ENCODE measurements around the gene GRWD1. TPM values are rescaled to one million over a fixed set of nuclear protein-coding genes. Genes with fewer than 3 reads are reported as not detected.

GRWD1 gene
- total and polyA plus RNA-seq, 10 donors: 5.5 to 34.5 (median 25.4) TPM

DNA sequence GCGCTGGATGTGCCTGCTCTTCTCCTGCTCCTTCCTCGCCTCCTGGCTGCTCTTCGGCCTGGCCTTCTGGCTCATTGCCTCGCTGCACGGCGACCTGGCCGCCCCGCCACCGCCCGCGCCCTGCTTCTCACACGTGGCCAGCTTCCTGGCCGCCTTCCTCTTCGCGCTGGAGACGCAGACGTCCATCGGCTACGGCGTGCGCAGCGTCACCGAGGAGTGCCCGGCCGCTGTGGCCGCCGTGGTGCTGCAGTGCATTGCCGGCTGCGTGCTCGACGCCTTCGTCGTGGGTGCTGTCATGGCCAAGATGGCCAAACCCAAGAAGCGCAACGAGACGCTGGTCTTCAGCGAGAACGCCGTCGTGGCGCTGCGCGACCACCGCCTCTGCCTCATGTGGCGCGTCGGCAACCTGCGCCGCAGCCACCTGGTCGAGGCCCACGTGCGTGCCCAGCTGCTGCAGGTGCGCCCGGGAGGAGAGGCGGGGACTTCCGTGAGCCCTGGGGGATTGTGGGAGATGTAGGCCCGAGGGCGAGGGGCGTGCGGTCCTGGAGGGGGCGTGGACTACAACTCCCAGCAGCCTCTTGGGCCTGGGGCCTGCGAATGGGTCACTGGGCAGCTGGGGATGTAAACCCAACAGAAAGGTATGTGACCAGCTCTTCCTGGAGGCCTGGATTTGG is 16.3 kb downstream of the GRWD1 start:
- Histone ChIP-seq H3K4me3 (no peak overlapping the region), H3K4me1 (no peaks in the 10 kb centered on the region), H3K27me3 (replicated peaks in 1 of 7) (no peaks in the 10 kb centered on the region), H3K36me3 (peaks cover 0 to 26% (median 5%) of the 10 kb centered on the region in 6 donors), H3K27ac (no peak overlapping the region), H3K9me3 (no peaks in the 10 kb centered on the region)
- peak in 2 of 3 donors; percentile 22 to 55 for TF ChIP-seq POLR2AphosphoS5 (IDR thresholded peaks at IDR 0.05)
- TF ChIP-seq, protein P1, sequence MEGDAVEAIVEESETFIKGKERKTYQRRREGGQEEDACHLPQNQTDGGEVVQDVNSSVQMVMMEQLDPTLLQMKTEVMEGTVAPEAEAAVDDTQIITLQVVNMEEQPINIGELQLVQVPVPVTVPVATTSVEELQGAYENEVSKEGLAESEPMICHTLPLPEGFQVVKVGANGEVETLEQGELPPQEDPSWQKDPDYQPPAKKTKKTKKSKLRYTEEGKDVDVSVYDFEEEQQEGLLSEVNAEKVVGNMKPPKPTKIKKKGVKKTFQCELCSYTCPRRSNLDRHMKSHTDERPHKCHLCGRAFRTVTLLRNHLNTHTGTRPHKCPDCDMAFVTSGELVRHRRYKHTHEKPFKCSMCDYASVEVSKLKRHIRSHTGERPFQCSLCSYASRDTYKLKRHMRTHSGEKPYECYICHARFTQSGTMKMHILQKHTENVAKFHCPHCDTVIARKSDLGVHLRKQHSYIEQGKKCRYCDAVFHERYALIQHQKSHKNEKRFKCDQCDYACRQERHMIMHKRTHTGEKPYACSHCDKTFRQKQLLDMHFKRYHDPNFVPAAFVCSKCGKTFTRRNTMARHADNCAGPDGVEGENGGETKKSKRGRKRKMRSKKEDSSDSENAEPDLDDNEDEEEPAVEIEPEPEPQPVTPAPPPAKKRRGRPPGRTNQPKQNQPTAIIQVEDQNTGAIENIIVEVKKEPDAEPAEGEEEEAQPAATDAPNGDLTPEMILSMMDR (IDR thresholded peaks at IDR 0.05 in 8 of 11, conservative IDR thresholded peaks at IDR 0.05 in 3 of 11): no peak
- 75 to 92% (median 87%) methylated on average over 57 to 62 of the region's 62 CpGs for WGBS, 5 donors
- DNase-seq: no peak
- intact Hi-C loops (cut with DNase I; ENCODE audit: low total_unique reads): no loop called here

- Histone ChIP-seq H3K27me3 (replicated peaks in 1 of 7) (no peaks in the 10 kb centered on the region), H3K9me3 (no peaks in the 10 kb centered on the region), H3K4me1 (peaks cover 3 to 21% (median 15%) of the 10 kb centered on the region in 6 donors), H3K36me3 (peaks cover 0 to 14% (median 4%) of the 10 kb centered on the region in 6 donors), H3K4me3 (no peak overlapping the region), H3K27ac (no peak overlapping the region)
- 70 to 92% (median 86%) methylated on average over 1 of the region's 1 CpG for WGBS, 5 donors
- no peak for TF ChIP-seq POLR2A (IDR thresholded peaks at IDR 0.05)
- TF ChIP-seq, protein P1 (IDR thresholded peaks at IDR 0.05 in 8 of 11, conservative IDR thresholded peaks at IDR 0.05 in 3 of 11): no peak
- TF ChIP-seq POLR2AphosphoS5 (IDR thresholded peaks at IDR 0.05): no peak
- no peak for DNase-seq
- intact Hi-C loops (cut with DNase I; ENCODE audit: low total_unique reads): no loop called here
Observed at GRCh38 chr19:48465215-48465614, 19.4 kb downstream of the GRWD1 start.

- no peak overlapping the region for H3K4me3 ChIP-seq
- peaks cover 0 to 27% (median 18%) of the 10 kb centered on the region in 6 donors for H3K36me3 ChIP-seq
- no peak overlapping the region for H3K27ac ChIP-seq
- peaks cover 10 to 32% (median 29%) of the 10 kb centered on the region in 6 donors for H3K4me1 ChIP-seq
- intact Hi-C loops (cut with DNase I; ENCODE audit: low total_unique reads): no loop called here
- TF ChIP-seq POLR2AphosphoS5 (IDR thresholded peaks at IDR 0.05) (no peak), POLR2A (IDR thresholded peaks at IDR 0.05) (no peak)
- TF ChIP-seq, protein P1 (IDR thresholded peaks at IDR 0.05 in 8 of 11, conservative IDR thresholded peaks at IDR 0.05 in 3 of 11): no peak
- DNase-seq: no peak
- 77 to 89% (median 83%) methylated on average over 15 to 16 of the region's 16 CpGs for WGBS, 5 donors
- H3K27me3 ChIP-seq (replicated peaks in 1 of 7): no peaks in the 10 kb centered on the region
- H3K9me3 ChIP-seq: no peaks in the 10 kb centered on the region
Observed at GRCh38 chr19:48466561-48467325, 21.0 kb downstream of the GRWD1 start.

- Histone ChIP-seq H3K36me3 (peaks cover 0 to 38% (median 36%) of the 10 kb centered on the region in 6 donors), H3K27ac (peak overlapping the region; percentile 95 to 99 (median 97)), H3K9me3 (no peaks in the 10 kb centered on the region), H3K4me1 (peaks cover 10 to 46% (median 31%) of the 10 kb centered on the region in 6 donors), H3K4me3 (peak overlapping the region; percentile 83 to 99 (median 96)), H3K27me3 (replicated peaks in 1 of 7) (no peaks in the 10 kb centered on the region)
- intact Hi-C loops (cut with DNase I; ENCODE audit: low total_unique reads): no loop called here
- TF ChIP-seq, protein P1 (IDR thresholded peaks at IDR 0.05 in 8 of 11, conservative IDR thresholded peaks at IDR 0.05 in 3 of 11): peak in 5 of 11 experiments; percentile 2 to 35 (median 15)
- TF ChIP-seq POLR2AphosphoS5 (IDR thresholded peaks at IDR 0.05): no peak
- 0 to 1% (median 0%) methylated on average over 27 to 36 of the region's 36 CpGs for WGBS, 5 donors
- DNase-seq: peak; percentile 99
Observed at GRCh38 chr19:48468772-48469288, 23.0 kb downstream of the GRWD1 start.
